SK-N-SH (cell line): Measurements from ENCODE around the gene CAMK2B.

Experiments
- CTCF ChIP-seq: fragments of 200-600 bp; sonication (generic); IDR thresholded peaks from 2 replicates; pipeline ENCODE4 v1.6.1; 2017; ENCODE audit warnings: antibody characterized with exemption, mild to moderate bottlenecking, moderate library complexity
- EZH2phosphoT487 ChIP-seq: fragments of 200-600 bp; sonication (generic); IDR thresholded peaks from 2 replicates; pipeline ENCODE4 v1.6.1; 2017; ENCODE audit warnings: low read depth, mixed run types, mild to moderate bottlenecking, antibody characterized with exemption, moderate library complexity, borderline replicate concordance
- GATA2 ChIP-seq: sonication (generic); formaldehyde crosslinking; IDR thresholded peaks from 2 replicates; pipeline ENCODE4 v1.5.0; 2020; ENCODE audit warnings: mild to moderate bottlenecking, missing genetic modification reagents
- JUND ChIP-seq: IDR thresholded peaks from 2 replicates; pipeline ENCODE4 v1.4.0; 2012
- POLR2AphosphoS5 ChIP-seq: IDR thresholded peaks from 2 replicates; pipeline ENCODE4 v1.6.1; 2012; ENCODE audit warnings: low read depth, low read length
- YY1 ChIP-seq: IDR thresholded peaks from 2 replicates; pipeline ENCODE4 v1.4.0; 2012; ENCODE audit warnings: low read depth, mild to moderate bottlenecking

GRCh38 chr7:44263326-44264082 lies 61.9 kb downstream of the CAMK2B start:
- TF ChIP-seq EZH2phosphoT487 (no peak), CTCF (no peak), GATA2 (CRISPR knock-in tag) (no peak), POLR2AphosphoS5 (no peak), YY1 (no peak), JUND (no peak)
